GM18511 (cell line): ENCODE data around the gene COL13A1.

ENCODE experiments used
- ATAC-seq: cut with Tn5 transposase; IDR thresholded peaks from one replicate; pipeline ENCODE4 v1.9.1; 2021; ENCODE audit warnings: mild to moderate bottlenecking, moderate library complexity; ENCODE audit not compliant: unreplicated experiment

COL13A1 gene

DNA sequence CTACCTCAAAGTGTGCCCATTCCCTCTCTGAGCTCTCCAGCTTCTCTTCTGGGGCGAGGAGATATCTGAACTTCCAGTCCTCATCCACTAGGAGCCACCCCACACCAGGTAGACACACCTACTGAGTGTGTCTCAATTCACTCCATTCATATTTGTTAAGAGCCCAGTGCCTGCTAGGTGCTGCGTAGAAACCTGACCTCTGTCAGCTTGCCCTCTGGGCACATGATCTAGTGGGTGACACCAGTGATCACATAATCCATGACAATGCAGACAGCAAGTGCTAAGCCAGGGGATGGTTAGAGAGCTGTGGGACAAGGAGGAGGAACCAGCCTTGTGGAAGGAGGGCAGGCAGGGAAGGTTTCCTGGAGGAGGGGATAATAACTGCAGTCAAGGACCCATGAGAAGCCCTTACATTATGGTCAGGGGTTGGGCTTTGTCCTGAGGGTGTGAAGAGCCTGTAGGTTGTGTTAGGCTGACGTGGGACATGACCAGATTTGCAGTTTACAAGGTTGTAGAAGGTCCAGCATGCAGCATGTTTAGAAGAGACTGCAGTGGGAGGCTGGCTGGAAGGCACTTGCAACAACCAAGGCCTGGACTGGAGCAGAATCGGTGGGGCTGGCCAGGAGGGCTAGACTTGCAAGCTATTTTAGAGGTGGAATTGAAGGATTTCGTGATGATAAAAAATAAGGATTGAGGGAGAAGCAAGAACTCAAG, 81.8 kb downstream of the COL13A1 start:
- ATAC-seq = no peak

DNA sequence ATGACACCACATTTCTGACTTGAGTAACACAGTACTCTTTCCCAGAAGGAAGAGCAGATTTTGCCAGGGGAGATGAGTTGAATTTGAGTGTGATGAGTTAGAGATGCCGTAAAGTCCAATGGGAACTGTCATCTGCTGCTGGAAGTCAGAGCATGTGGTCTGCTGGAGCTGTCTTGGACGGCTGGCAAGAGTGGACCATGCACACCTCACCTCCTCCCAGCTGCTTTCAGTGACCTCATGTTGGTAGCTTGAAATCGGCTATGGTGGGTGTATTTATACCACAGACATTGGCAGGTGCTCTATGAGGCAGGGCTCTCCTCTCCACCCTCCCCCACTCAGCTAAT, 82.3 kb downstream of the COL13A1 start:
- no peak for ATAC-seq

DNA sequence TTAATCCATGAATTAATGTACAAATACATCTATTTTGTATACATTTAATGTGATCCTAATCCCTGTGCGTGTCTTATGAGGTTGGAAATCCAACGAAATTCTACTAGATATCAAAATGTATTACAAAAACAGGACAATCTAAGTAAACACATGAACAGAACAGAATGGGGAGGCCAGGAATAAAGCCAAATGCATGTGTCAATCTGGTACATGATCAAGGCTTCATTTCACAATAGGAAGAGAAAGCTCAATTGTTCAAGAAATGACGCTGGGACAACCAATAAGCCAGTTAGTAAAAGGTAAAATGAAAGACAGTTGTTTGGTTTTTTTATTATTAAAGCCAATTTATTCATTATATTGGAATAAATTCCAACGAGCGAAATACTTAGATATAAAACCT, 83.0 kb downstream of the COL13A1 start:
- no peak for ATAC-seq

DNA sequence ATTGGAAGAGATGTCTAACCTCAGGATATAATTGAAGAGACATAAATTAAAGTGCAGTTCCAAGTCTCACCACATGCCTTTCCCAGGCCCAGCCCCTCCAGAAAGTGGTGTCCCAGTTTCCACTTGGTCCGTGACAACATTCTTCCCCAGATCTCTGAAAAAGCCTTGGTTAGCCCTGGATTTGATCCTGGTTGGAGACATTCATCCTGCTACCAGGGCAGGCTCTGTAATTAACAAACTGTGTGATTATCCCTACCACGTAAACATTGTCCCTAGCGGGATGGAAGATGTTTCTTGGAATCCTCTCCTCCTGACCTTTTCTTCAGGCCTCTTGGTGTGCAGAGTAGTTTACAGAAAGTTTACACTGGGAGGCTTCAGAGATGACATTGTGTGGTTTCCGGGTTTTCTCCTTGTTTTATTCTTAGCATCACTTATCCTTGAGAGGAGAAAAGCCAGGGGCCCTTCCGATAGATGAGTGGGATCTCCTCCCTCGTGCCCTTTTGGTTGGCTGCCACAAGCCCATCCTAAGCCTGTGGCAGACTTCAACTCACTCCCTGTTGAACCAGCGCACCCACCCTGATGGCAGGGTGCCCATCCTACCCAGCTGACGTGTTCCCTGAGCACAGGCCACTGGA, 83.8 kb downstream of the COL13A1 start:
- no peak for ATAC-seq

DNA sequence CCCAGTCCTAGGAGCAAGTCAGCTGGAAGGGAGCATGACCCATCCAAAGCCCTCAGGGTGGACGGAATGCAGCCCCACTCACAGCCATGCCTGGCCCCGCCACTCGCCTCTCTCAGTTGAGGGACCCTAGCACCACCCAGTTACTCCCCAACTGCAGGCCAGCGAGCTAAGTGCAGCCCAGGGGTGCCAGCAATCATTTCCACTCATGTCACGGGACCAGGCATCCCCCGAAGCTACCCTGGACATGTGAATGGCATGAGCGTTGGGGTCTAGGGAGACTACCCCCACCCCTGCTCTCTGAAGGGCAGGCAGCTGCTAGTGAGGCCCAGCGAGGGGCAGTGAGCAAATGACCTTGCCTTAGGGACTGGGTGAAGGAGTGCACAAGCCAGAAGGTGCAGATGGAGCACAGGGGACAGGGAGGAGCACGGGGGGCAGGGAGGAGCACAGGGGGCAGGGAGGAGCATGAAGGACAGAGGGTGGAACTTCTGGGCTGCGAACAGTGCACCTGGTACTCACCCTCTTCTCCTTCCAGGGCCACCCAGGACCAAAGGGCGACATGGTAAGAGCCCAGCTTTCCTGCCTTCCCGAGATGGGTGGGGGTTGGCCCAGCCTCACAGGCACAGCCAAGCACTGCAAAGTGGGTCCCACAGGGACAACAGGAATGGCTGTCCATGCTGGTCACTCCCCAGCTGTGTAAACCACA, 87.3 kb downstream of the COL13A1 start:
- no peak for ATAC-seq

DNA sequence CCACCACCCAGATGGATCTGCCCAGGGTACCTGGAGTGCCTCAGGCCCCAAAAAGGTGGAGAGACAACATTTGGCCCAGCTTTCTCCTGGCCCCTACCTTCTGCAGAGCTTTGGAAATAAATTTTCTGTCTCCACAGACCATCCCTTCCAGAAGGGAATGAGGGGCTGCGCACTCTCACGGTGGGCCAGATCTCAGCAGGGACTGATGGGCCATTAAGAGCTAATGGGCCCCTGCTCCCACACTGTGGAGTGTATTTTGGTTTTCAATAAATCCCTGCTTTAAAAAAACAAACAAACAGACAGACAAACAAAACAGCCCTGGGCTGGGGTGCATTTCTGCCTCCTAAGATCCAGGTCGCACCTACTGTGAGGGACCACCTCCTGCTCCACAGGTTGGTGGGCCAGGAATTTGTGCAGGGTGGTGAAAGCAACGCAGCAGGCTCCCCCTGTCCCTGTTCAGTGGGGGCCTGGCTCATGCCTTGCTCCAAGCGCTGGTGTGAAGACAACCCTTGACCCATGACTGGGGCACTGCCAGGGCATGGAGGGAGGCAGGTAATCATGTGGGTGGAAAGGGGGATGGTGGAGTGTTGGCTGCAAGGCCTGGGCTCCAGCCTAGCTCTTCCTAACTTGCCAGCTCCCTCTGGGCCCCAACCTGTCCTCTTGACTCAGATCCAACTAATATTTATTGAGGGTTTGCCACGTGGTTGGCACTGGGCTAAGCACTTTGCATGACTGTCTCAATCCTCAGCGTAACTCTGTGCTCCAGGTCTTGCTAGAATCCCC, 88.5 kb downstream of the COL13A1 start:
- ATAC-seq = no peak

DNA sequence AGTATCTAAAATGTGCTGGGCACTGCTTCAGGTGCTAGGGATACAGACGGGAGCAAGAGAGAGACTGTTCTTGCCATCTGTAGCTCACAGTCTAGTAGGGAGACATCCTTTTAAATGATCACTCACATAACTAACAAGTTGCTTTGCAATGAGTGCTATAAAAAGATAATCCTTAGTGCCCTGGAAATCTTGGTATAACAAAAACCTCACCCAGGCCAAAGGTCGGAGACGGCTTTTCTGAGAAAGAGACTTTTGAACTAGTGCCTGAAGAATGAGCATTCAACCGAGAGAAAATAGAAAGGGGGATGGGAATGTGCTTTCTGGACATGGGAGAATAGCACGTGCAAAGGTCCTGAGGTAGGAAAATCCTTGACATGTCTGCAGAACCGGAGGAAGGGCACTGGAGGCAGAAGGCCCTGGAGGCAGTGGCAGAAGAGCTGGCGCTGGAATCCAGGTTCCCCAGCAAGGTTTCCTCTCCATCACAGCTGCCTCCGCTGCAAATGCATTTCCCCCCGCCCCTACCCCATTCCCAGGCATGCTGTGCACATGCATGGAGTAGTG, 89.4 kb downstream of the COL13A1 start:
- ATAC-seq = no peak

DNA sequence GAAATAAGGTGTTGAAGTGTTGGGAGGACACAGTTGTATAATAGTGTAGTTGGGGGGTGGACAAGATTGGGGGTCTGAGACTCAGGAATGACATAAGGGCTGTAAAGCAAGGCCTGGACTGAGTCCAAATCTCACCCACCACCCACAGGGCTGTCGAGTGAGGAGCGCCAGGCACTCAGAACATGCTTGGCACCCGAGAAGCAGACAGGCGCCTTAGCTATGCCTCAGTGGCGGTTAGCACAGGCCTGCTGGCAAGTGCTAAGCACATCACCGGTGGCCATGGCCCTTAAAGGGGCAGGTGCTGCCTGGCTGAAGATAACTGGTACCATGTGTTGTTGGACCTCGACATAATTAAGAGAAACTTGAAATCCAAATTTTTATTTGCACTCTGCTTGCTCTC, 90.7 kb downstream of the COL13A1 start:
- no peak for ATAC-seq

DNA sequence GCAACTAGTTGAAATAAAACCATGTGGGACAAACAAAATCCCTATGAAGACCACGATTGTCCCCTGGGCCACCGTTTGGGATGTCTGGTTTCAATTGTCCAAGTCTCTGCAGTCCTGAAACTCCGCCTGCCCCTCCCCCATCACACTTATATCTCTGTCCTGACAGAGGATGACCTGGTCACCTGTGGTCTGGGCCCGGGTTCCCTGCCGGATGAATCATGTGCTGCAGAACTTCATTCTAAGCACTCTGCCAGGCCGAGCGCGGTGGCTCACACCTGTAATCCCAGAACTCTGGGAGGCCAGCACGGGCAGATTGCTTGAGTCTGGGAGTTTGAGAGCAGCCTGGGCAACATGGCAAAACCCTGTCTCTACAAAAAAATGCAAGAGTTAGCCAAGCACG, 91.1 kb downstream of the COL13A1 start:
- no peak for ATAC-seq

DNA sequence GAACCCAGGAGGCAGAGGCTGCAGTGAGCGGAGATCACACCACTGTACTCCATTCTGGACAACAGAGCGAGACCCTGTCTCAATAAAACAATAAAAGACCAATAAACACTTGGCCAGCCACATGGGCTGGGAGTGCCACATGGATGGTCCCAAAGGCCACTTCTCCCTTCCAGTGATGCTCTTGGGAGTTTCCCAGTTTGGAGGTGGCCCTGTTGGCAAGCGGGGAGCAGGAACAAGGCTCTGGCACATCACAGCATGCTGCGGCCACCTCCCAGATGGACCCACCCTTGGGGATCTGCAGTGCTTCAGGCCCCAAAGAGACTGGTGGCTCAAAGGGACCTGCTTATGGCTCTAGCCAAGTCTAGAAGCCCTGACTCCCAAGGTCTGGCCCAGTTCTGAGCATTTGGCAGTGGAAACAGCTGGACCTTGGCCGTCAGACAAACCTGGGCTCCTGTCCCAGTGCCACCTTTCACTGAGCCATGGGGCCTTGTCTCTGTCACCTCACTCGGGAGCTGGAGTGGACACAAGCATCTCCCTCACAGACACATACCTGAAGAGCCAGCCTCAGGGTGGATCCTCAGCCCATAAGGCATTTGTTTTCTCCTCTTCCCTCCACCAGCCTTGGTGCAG, 91.7 kb downstream of the COL13A1 start:
- no peak for ATAC-seq

DNA sequence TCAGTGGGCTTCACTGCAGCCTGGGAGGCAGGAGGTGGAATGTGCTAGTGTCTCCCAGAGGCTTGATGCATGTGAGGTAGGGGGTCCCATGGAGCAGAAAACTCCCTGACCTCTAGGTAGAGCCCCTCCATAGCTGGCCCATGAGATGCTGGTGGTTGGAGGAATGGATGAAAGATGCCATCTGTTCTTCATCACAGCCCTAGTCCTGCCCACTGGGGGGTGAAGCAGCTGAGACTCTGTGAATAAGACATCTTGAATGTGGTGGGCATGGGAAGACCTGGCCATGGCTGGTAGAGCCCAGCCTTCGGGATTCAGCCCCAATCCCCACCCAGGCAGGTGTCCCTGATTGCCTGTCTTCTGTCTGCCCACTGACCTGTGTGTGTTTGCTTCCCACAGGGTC, 92.5 kb downstream of the COL13A1 start:
- ATAC-seq = no peak

DNA sequence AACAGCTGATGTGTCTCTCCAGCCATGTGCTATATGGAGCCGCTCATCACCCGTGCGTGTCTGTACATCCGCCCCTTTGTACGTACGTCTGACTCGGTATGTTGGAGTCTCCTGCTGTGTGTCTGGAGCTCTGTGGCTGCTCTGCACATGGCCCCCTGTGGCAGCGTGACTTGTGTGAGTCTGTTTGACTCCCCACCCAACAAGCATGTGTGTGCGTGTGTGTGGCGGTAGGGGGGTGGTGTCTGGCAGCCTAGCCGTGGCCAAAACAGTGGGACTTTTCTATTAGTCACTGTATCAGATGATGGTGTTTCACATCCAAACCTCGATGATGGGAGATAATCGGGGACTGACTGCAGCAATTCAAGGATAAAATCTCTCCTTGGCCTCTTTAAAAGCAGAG, 94.1 kb downstream of the COL13A1 start:
- no peak for ATAC-seq

DNA sequence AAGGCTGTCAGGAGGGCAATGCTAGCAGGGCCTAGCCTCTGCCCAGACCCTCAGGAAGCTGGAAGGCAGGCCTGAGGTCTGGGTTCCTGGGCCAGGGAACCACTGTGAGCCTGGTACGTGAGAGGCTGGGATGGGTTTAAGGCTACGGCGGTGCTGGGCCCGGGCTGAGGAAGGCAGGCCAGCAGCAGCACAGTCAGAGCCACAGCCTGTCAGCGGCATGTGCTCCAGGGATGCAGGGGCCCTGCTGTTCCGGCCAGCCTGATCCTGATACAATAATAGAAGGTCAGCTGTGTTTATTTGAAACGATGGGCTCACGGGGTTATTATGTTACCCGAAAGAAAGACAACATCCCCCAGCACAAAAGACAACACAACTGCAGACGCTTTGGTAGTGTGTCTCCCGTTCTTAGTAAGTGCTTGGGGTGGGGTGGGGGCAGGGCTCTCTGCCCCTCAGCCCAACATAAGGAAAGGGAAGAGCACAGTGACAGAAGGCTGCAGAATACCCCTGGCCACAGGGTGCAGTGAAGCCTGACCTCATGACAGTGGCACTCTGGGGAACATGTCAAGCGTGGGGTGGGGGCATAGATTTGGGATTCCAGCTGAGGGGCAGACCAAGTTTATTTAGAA, 95.0 kb downstream of the COL13A1 start:
- no peak for ATAC-seq

DNA sequence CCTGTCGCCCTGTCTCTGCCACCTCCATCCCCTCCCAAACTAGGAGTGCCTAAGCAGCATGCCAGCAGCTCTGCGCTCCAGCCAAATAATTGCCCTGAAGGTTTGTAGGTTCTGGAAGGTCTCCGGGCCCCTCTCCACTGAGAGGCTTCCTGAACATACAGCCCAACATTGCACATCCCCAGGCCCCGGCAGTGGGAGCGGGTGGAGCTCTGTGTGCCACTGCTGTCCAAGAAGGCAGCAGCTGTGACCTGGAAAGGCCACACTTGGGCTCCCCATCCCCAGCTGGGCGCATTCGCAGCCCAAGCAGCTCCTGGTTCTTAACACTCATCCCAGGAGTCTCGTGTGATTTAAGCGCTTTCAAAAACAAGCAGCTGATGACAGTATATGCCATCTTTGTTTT, 95.7 kb downstream of the COL13A1 start:
- no peak for ATAC-seq

DNA sequence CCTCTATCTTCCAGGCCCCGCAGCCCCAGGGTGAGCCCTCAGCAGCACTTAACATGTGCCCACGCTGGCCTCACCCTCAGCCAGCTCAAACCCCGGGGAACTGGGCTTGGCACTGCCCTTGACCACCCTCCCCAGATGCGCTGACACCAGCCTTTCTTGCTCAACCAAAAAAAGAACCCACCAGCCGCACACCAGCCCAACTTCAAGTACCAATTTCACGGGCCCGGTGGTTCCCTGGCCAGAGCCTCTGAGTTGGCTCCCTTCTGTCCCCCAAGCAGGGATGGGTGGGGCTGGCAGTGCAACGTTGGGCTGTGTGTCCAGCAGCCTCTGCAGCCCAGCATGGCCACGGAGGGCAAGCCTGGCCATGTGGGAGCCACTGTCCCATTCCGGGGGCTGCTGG, 96.3 kb downstream of the COL13A1 start:
- no peak for ATAC-seq

DNA sequence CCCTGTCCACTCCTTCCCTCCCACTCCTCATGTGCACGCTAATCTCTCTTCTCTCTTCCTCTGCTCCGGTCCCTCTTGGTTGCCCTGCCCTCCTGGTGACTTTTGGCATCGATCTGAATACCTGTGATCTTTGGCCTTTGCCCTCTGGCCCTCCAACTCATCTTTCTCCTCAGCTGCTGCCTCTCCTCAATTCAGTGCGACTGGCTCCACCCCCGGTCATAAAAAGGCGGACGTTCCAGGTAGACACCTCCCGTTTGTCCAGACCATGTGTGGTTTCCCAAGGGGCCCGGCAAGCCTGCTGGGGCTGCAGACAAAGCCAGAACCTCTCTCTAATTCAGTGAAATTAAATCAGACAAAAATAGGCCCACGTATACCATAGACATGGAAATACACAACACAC, 96.8 kb downstream of the COL13A1 start:
- no peak for ATAC-seq

DNA sequence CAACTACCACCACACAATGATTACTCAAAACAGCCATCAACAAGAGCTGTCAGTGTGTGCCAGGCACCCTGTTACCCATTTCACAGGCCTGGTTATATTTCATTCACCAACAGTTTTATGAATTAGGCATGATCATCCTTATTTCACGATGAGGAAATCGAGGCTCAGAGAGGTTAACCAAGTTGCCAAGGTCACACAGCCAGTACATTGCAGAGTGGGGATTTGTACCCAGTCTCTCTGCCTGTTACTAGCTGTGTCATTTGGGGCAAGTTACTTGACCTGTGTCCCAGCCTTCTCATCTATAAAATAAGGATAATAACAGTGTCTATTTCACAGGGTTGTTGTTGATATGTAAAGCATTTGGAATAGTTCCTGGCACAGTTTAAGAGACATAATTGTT, 97.2 kb downstream of the COL13A1 start:
- ATAC-seq = no peak

DNA sequence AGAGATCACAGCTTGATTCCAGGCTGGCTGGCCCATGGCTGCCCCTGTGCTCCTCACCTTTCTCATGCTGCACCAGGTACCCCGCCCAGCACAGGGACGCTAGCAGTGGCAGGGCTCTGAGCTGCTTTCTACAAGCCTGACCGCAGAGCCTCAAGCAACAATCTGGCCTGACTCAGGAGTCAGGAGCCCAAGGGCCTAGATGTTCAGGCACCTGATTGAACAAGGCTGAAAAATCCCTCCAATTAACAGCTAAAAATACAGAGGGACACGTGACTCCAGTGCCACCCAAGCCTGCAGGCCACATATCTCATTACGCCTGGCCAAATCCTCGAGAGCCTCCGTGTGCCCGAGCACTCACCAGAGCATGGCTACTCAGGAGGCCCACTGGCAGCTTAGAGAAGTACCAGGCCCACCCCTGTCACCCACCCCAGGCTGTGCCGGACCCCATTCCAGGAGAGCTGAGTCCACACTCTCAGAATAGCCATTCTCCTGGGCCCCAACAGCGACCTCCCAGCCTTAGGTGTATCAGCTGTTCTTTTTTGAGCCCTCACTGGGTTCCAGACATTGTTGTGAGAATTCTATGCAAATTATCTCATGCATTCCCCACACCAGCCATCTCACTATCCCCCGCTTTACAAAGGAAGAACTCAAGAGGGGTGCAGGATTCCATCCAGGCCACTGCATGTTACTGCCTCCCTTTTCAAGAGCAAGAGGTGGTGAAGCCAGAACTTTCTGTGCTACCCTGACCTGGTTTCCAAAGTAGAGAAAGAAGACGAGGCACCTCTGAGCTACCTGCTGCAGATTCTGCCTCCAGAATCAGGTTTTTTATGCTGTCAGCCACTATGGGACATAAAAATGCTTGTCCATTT, 98.3 kb downstream of the COL13A1 start:
- no peak for ATAC-seq

DNA sequence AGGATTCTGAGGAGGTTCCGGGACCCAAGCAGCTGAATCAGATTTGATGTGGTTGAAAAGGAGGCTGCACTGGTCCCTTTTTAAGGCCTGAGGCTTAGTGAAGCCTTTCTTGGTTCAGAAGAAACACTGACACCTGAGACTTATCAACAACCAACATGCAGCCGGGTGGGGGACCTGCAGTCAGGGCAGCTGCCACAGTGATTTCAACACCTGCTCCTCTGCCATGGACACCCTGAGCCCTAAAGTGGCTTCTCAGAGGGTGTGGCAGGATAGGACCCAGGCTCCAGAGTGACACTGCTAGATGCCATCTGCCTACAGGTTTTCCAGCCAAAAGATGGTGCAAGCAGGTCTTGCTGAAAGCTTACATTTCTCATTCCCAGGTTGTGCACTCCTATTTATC, 99.3 kb downstream of the COL13A1 start:
- ATAC-seq = no peak
